K562 (cell line): ENCODE measurements around the gene RASSF1. TPM values are rescaled to one million over a fixed set of nuclear protein-coding genes. Genes with fewer than 3 reads are reported as not detected.

Experiments used
- ATF3 ChIP-seq, 2 experiments: fragments of 450-650 bp in 1 of 2; sonication (generic) in 1 of 2; formaldehyde crosslinking in 1 of 2; IDR thresholded peaks in 1 of 2; conservative IDR thresholded peaks in 1 of 2; 2 replicates each; pipeline versions ENCODE4 v1.6.1 to v1.8.1; 2016 to 2023; ENCODE audit warnings: mild to moderate bottlenecking in 2 of 2, moderate library complexity in 2 of 2, inconsistent platforms in 1 of 2, missing genetic modification reagents in 1 of 2
- BRF2 ChIP-seq: IDR thresholded peaks from 3 replicates; pipeline ENCODE4 v1.6.1; 2011; ENCODE audit warnings: borderline replicate concordance, mild to moderate bottlenecking; ENCODE audit not compliant: insufficient read length, insufficient read depth
- CAMTA2 ChIP-seq: fragments of 250-450 bp; sonication (Bioruptor Pico); conservative IDR thresholded peaks from 2 replicates; pipeline ENCODE4 v1.5.1; 2022
- CBFA2T2 ChIP-seq: fragments of 450-650 bp; conservative IDR thresholded peaks from 2 replicates; pipeline ENCODE4 v1.6.1; 2017; ENCODE audit warnings: mild to moderate bottlenecking
- ETV6 ChIP-seq, 3 experiments: fragments of 150-350 bp in 1 of 3; sonication (generic) in 1 of 3; formaldehyde crosslinking in 1 of 3; IDR thresholded peaks; 2 replicates each; pipeline versions ENCODE4 v1.6.1 to v1.8.0; 2014 to 2022; ENCODE audit warnings: borderline replicate concordance in 2 of 3, low read depth in 2 of 3, antibody characterized with exemption in 1 of 3, low read length in 1 of 3, mild to moderate bottlenecking in 1 of 3, missing genetic modification reagents in 1 of 3
- POLR2A ChIP-seq: fragments of 450-650 bp; conservative IDR thresholded peaks from 2 replicates; pipeline ENCODE4 v1.6.1; 2016
- PTBP1 ChIP-seq: fragments of 200-400 bp; formaldehyde crosslinking; IDR thresholded peaks from 2 replicates; pipeline ENCODE4 v1.6.1; 2017; ENCODE audit warnings: low read depth, low read length
- RNF2 ChIP-seq: sonication (generic); IDR thresholded peaks from 2 replicates; pipeline ENCODE4 v1.6.1; 2016
- U2AF2 ChIP-seq: fragments of 200-400 bp; formaldehyde crosslinking; optimal IDR thresholded peaks from 2 replicates; pipeline ENCODE3; 2017; ENCODE audit warnings: low read depth, mild to moderate bottlenecking, low read length
- ZNF324 ChIP-seq: fragments of 250-450 bp; sonication (Bioruptor Pico); IDR thresholded peaks from 2 replicates; pipeline ENCODE4 v1.4.0; 2020; ENCODE audit warnings: mild to moderate bottlenecking
- polyA plus RNA-seq, 8 experiments: library from polyadenylated mRNA; depleted of rRNA in 4 of 8; stranded (reverse) in 5 of 8; unstranded in 3 of 8; fragments of >200 nt; fragmentation: Nextera tagmentation in 2 of 8; fragmentation: Illumina TruSeq in 1 of 8; extraction: Ambion mirVana in 2 of 8; extraction: Trizol in 1 of 8; gene quantifications; 2 replicates each; pipeline versions ENCODE4 v1.2.1 to v1.2.3, GENCODE V29; 2011 to 2014; ENCODE audit warnings: inconsistent platforms in 1 of 8, missing spikeins in 1 of 8
- total RNA-seq, 7 experiments: library from RNA; depleted of rRNA in 6 of 7; stranded (reverse); fragments of >200 nt in 6 of 7; fragmentation: Illumina TruSeq in 2 of 7; extraction: Trizol in 2 of 7; gene quantifications; 2 replicates each; pipeline versions ENCODE4 v1.2.1 to v1.2.3, GENCODE V29; 2011 to 2021; ENCODE audit warnings: low replicate concordance in 1 of 7

The RASSF1 gene
- total and polyA plus RNA-seq, 9 of the 15 experiments (the other 6 are each of a cell fraction or from before 2014, with no cell fraction given), result 3.6 to 57.1 (median 24.6) TPM

GRCh38 chr3:50357481-50357880 is 16.8 kb upstream of the RASSF1 start (continued):
- TF ChIP-seq POLR2A (no peak), CBFA2T2 (no peak), PTBP1 (no peak), U2AF2 (no peak), ZNF324 (no peak), CAMTA2 (CRISPR knock-in tag) (no peak), RNF2 (no peak), BRF2 (no peak), ETV6 (IDR thresholded peaks at IDR 0.05; ENCODE audit: borderline replicate concordance in 1 of 2, low read depth in 2 of 2, low read length in 1 of 2) (no peak), ETV6 (CRISPR knock-in tag; IDR thresholded peaks at IDR 0.05; ENCODE audit: borderline replicate concordance) (no peak), ATF3 (IDR thresholded peaks at IDR 0.05) (no peak), ATF3 (CRISPR knock-in tag; conservative IDR thresholded peaks at IDR 0.05) (no peak)
